ENCODE data around the gene IPO4. TPM values are rescaled to one million over a fixed set of nuclear protein-coding genes. Genes with fewer than 3 reads are reported as not detected.

Gene IPO4
- total RNA-seq, 1 experiment from 2014 or later = 102 TPM

GRCh38 chr14:24183014-24183481 lies 5.6 kb downstream of the IPO4 start:
- POLR2A ChIA-PET = interaction anchor here (1.3 kb wide), 1 partner anchor 22 kb away, joined by 3 read pairs; the partner anchor contains the start of gene IRF9
- H3K4me1 ChIP-seq (ENCODE audit: control insufficient read depth in 1 of 2, insufficient read depth in 2 of 2, low read length in 2 of 2) = peaks cover 8 to 10% of the 10 kb centered on the region in 2 experiments; a peak in 3 of 4 replicates
- H3K9me2 ChIP-seq (ENCODE audit: insufficient read depth) = no peaks in the 10 kb centered on the region
- CTCF ChIA-PET = no interaction called here
- BruUV-seq (replicated peaks) = no TSS peak
- no peaks in the 10 kb centered on the region for H3K9me3 ChIP-seq (ENCODE audit: control insufficient read depth in 1 of 2, insufficient read depth in 1 of 2, low read depth in 1 of 2, low read length in 2 of 2)
- H2AFZ ChIP-seq (ENCODE audit: low read depth, low read length, poor library complexity, severe bottlenecking) = no peak overlapping the region
- TF ChIP-seq SP1 (IDR thresholded peaks at IDR 0.05; ENCODE audit: low read depth) (no peak), SIN3A (IDR thresholded peaks at IDR 0.05; ENCODE audit: low read depth) (no peak), EZH2 (IDR thresholded peaks at IDR 0.05) (no peak), CBX3 (IDR thresholded peaks at IDR 0.05; ENCODE audit: low read depth) (no peak), EZH2phosphoT487 (IDR thresholded peaks at IDR 0.05; ENCODE audit: borderline replicate concordance) (no peak), ZNF274 (IDR thresholded peaks at IDR 0.05; ENCODE audit: low read depth, low read length) (no peak), MAX (IDR thresholded peaks at IDR 0.05) (no peak), ZBTB33 (IDR thresholded peaks at IDR 0.05; ENCODE audit: extremely low read depth, insufficient replicate concordance, low read length) (no peak), YY1 (IDR thresholded peaks at IDR 0.05; ENCODE audit: extremely low read depth, insufficient replicate concordance, low read depth, low read length) (no peak), RAD21 (IDR thresholded peaks at IDR 0.05; ENCODE audit: low read depth) (no peak), EGR1 (IDR thresholded peaks at IDR 0.05; ENCODE audit: low read depth) (no peak), POLR2AphosphoS5 (IDR thresholded peaks at IDR 0.05; ENCODE audit: low read depth, low read length) (no peak), ZFX (IDR thresholded peaks at IDR 0.05) (no peak), SRF (IDR thresholded peaks at IDR 0.05; ENCODE audit: low read depth) (no peak), TCF7L2 (IDR thresholded peaks at IDR 0.05; ENCODE audit: borderline replicate concordance, extremely low read depth, insufficient read depth, insufficient read length) (no peak), REST (IDR thresholded peaks at IDR 0.05; ENCODE audit: low read depth) (no peak), JUND (IDR thresholded peaks at IDR 0.05) (no peak), POLR2A (IDR thresholded peaks at IDR 0.05; ENCODE audit: borderline replicate concordance, extremely low read depth, insufficient read depth, insufficient read length) (no peak)
- H3K27me3 ChIP-seq (ENCODE audit: insufficient read depth, low read length) = no peaks in the 10 kb centered on the region
- H3K27ac ChIP-seq (ENCODE audit: low read depth, low read length) = no peak overlapping the region
- H3K4me2 ChIP-seq (ENCODE audit: low read length) = no peak overlapping the region
- peaks cover 33% of the 10 kb centered on the region for H3K79me2 ChIP-seq (ENCODE audit: insufficient read depth, low read length)
- RAD21 ChIA-PET (ENCODE audit: low non-redundant PET in 1 of 2, low total read pairs in 2 of 2, uncharacterized antibody in 2 of 2, unreplicated experiment in 2 of 2) = no interaction called here
- no peak overlapping the region for H3K4me3 ChIP-seq (replicated peaks in 1 of 2; ENCODE audit: low read depth in 1 of 2, low read length in 2 of 2)
- peaks cover 43 to 60% of the 10 kb centered on the region in 2 experiments; a peak in 3 of 4 replicates for H3K36me3 ChIP-seq (ENCODE audit: control insufficient read depth in 1 of 2, insufficient read depth in 2 of 2, low read length in 2 of 2)
- intact Hi-C loops (cut with micrococcal nuclease) = no loop called here
- DNase-seq (ENCODE audit: low read depth, low spot score) (no peak), ATAC-seq (no peak)
- no peaks in the 10 kb centered on the region for H4K20me1 ChIP-seq (ENCODE audit: insufficient read depth)
- H3K9ac ChIP-seq (ENCODE audit: low read length) = no peak overlapping the region
